Motor neuron (in vitro differentiated cells): Measurements from ENCODE around the gene CPNE5. TPM values are rescaled to one million over a fixed set of nuclear protein-coding genes. Genes with fewer than 3 reads are reported as not detected.
"Not testable (repeated sequence)": the region's sequence is repeated elsewhere in the genome, so short reads cannot be mapped to it uniquely, and the experiment has no call there.

ENCODE experiments used
- ATAC-seq, 8 experiments: fragments of 200-7000 bp; cut with Tn5 transposase; replicated peaks in 6 of 8; 2 replicates each; pipeline ENCODE4 v1.8.0; 2021; ENCODE audit warnings: mild to moderate bottlenecking in 8 of 8, moderate library complexity in 8 of 8
- H3K27ac ChIP-seq, 2 donors: fragments of 250-450 bp; sonication (Bioruptor Pico); 2 replicates each; pipeline ENCODE4 v1.9.0; 2021; ENCODE audit warnings: antibody characterized with exemption in 2 of 2, mild to moderate bottlenecking in 2 of 2, moderate library complexity in 1 of 2
- H3K4me1 ChIP-seq, 2 donors: fragments of 250-450 bp; sonication (Bioruptor Pico); replicated peaks in 1 of 2; 2 replicates each; pipeline ENCODE4 v1.6.1; 2021; ENCODE audit warnings: antibody characterized with exemption in 2 of 2, mild to moderate bottlenecking in 2 of 2, moderate library complexity in 1 of 2
- H3K4me3 ChIP-seq, 5 donors: fragments of 250-450 bp; sonication (Bioruptor Pico); 2 replicates each; pipeline ENCODE4 v1.9.0; 2021; ENCODE audit warnings: antibody characterized with exemption in 5 of 5, mild to moderate bottlenecking in 5 of 5, moderate library complexity in 4 of 5
- WGBS, 10 experiments: fragments of 450-650 bp; shearing (Covaris generic); methylation state at CpG; one replicate each; pipeline ENCODE4 v1.0.0; 2022; 5-methylcytosine and 5-hydroxymethylcytosine counted together
- in situ Hi-C, 9 experiments: fragments of 400-800 bp; cut with MboI; loops; one replicate each; pipeline ENCODE4 v1.15.0; 2021; ENCODE audit warnings: low sequenced_read_pairs in 9 of 9, low pct_unique_long_range_greater_than_20kb in 2 of 9; ENCODE audit not compliant: unreplicated experiment in 9 of 9
- total RNA-seq, 8 experiments: library from RNA; unstranded; fragments of 300-600 nt; gene quantifications; 2 replicates each; pipeline versions ENCODE4 v1.2.3 to v1.2.4, GENCODE V29; 2022

The CPNE5 gene
- total RNA-seq, 8 experiments from 2014 or later = 0.45 to 3.1 (median 1.7) TPM

GRCh38 chr6:36724514-36725390 lies 114.5 kb downstream of the CPNE5 start:
- H3K4me1 ChIP-seq = peaks cover 7 to 13% of the 10 kb centered on the region in 2 donors
- H3K4me3 ChIP-seq = no peak overlapping the region
- in situ Hi-C loops = loop anchor here in 2 of 9 experiments (25.0 kb wide), 1 partner anchor 112 kb away; no protein-coding TSS in a partner anchor
- WGBS, 10 experiments = 20 to 74% (median 42%) methylated on average over 2 to 12 of the region's 13 CpGs; no CpG with 5 or more reads in 1 of the 10 experiments
- peak; percentile 12 to 85 (median 36) for ATAC-seq
- no peak overlapping the region for H3K27ac ChIP-seq

GRCh38 chr6:36723992-36724391 lies 115.3 kb downstream of the CPNE5 start:
- in situ Hi-C loops = loop anchor here in 2 of 9 experiments (25.0 kb wide), 1 partner anchor 112 kb away; no protein-coding TSS in a partner anchor
- H3K27ac ChIP-seq, H3K4me3 ChIP-seq, ATAC-seq: not testable (repeated sequence)
- peaks cover under 1 to 13% of the 10 kb centered on the region in 2 donors for H3K4me1 ChIP-seq
- 20 to 100% (median 92%) methylated on average over 1 to 3 of the region's 4 CpGs; no CpG with 5 or more reads in 1 of the 10 experiments for WGBS, 10 experiments

GRCh38 chr6:36722879-36723278 lies 116.4 kb downstream of the CPNE5 start:
- no peak for ATAC-seq
- in situ Hi-C loops = loop anchor here in 2 of 9 experiments (25.0 kb wide), 1 partner anchor 111 kb away; no protein-coding TSS in a partner anchor
- H3K4me1 ChIP-seq = peaks cover 0 to 13% of the 10 kb centered on the region in 2 donors
- H3K27ac ChIP-seq = no peak overlapping the region
- WGBS, 10 experiments = 57 to 100% (median 79%) methylated on average over 1 to 2 of the region's 2 CpGs; no CpG with 5 or more reads in 3 of the 10 experiments
- H3K4me3 ChIP-seq = no peak overlapping the region

GRCh38 chr6:36722365-36722764 lies 116.9 kb downstream of the CPNE5 start:
- in situ Hi-C loops = loop anchor here in 2 of 9 experiments (25.0 kb wide), 1 partner anchor 110 kb away; no protein-coding TSS in a partner anchor

GRCh38 chr6:36721369-36722140 lies 117.7 kb downstream of the CPNE5 start:
- H3K4me3 ChIP-seq = no peak overlapping the region
- peaks cover 0 to 13% of the 10 kb centered on the region in 2 donors for H3K4me1 ChIP-seq
- in situ Hi-C loops = loop anchor here in 2 of 9 experiments (25.0 kb wide), 1 partner anchor 109 kb away; no protein-coding TSS in a partner anchor
- no peak overlapping the region for H3K27ac ChIP-seq
- ATAC-seq = peak in 2 of 8 experiments; percentile 12 to 38
- 50 to 100% methylated on average over 1 to 2 of the region's 15 CpGs; no CpG with 5 or more reads in 8 of the 10 experiments for WGBS, 10 experiments

More at GRCh38 chr6:36722365-36722764, 116.9 kb downstream of the CPNE5 start:
- no peak for ATAC-seq
- Histone ChIP-seq H3K4me1 (peaks cover 0 to 11% of the 10 kb centered on the region in 2 donors), H3K27ac (no peak overlapping the region), H3K4me3 (no peak overlapping the region)
- 75 to 100% (median 77%) methylated on average over 3 to 5 of the region's 10 CpGs; no CpG with 5 or more reads in 7 of the 10 experiments for WGBS, 10 experiments

GRCh38 chr6:36720251-36721141 lies 118.7 kb downstream of the CPNE5 start:
- Histone ChIP-seq H3K4me3 (no peak overlapping the region), H3K27ac (no peak overlapping the region), H3K4me1 (peaks cover 0 to 13% of the 10 kb centered on the region in 2 donors)
- WGBS, 10 experiments = 30 to 73% methylated on average over 2 to 4 of the region's 11 CpGs; no CpG with 5 or more reads in 8 of the 10 experiments
- no peak for ATAC-seq
- in situ Hi-C loops = loop anchor here in 2 of 9 experiments (25.0 kb wide), 1 partner anchor 108 kb away; no protein-coding TSS in a partner anchor

- ATAC-seq = no peak
- in situ Hi-C loops = loop anchor here in 2 of 9 experiments (25.0 kb wide), 1 partner anchor 107 kb away; no protein-coding TSS in a partner anchor
- 53 to 100% (median 74%) methylated on average over 1 to 5 of the region's 7 CpGs; no CpG with 5 or more reads in 1 of the 10 experiments for WGBS, 10 experiments
These were observed 120.1 kb downstream of the CPNE5 start for GRCh38 chr6:36719126-36719525.

GRCh38 chr6:36718560-36718959 lies 120.7 kb downstream of the CPNE5 start:
- Histone ChIP-seq H3K4me3 (no peak overlapping the region), H3K27ac (no peak overlapping the region), H3K4me1 (peaks cover 0 to 8% of the 10 kb centered on the region in 2 donors)
- ATAC-seq = no peak
- WGBS, 10 experiments = 0 to 100% (median 80%) methylated on average over 1 to 3 of the region's 5 CpGs; no CpG with 5 or more reads in 4 of the 10 experiments
- in situ Hi-C loops = loop anchor here in 2 of 9 experiments (25.0 kb wide), 1 partner anchor 106 kb away; no protein-coding TSS in a partner anchor

More at GRCh38 chr6:36719126-36719525, 120.1 kb downstream of the CPNE5 start:
- no peak overlapping the region for H3K27ac ChIP-seq
- H3K4me3 ChIP-seq = no peak overlapping the region
- H3K4me1 ChIP-seq = peaks cover 0 to 8% of the 10 kb centered on the region in 2 donors

- H3K4me1 ChIP-seq = peaks cover 0 to 8% of the 10 kb centered on the region in 2 donors
- no peak overlapping the region for H3K4me3 ChIP-seq
- no peak overlapping the region for H3K27ac ChIP-seq
- WGBS, 10 experiments = 7 to 90% (median 82%) methylated on average over 2 to 6 of the region's 12 CpGs; no CpG with 5 or more reads in 5 of the 10 experiments
- ATAC-seq = no peak
- in situ Hi-C loops = loop anchor here in 2 of 9 experiments (25.0 kb wide), 1 partner anchor 106 kb away; no protein-coding TSS in a partner anchor
These were observed 121.2 kb downstream of the CPNE5 start for GRCh38 chr6:36717871-36718540.

GRCh38 chr6:36717231-36717825 lies 121.9 kb downstream of the CPNE5 start:
- WGBS, 10 experiments = 14 to 92% (median 65%) methylated on average over 1 to 7 of the region's 13 CpGs; no CpG with 5 or more reads in 4 of the 10 experiments
- Histone ChIP-seq H3K27ac (peak overlapping the region in 1 of 2 donors; percentile 30), H3K4me3 (no peak overlapping the region), H3K4me1 (peaks cover 0 to 7% of the 10 kb centered on the region in 2 donors)
- ATAC-seq = peak in 3 of 8 experiments; percentile 10 to 29 (median 20)
- in situ Hi-C loops = loop anchor here in 2 of 9 experiments (25.0 kb wide), 1 partner anchor 105 kb away; no protein-coding TSS in a partner anchor
